Thoracic aorta (tissue), 2 donors: Measurements from ENCODE around the gene RPP14. TPM values are rescaled to one million over a fixed set of nuclear protein-coding genes. Genes with fewer than 3 reads are reported as not detected.
A peak's percentile ranks its signal among the peaks of the same experiment; 100 is the strongest.
"Not testable (repeated sequence)": the region's sequence is repeated elsewhere in the genome, so short reads cannot be mapped to it uniquely, and the experiment has no call there.

Experiments
- ATAC-seq: fragments of 150-250 bp; one replicate; pipeline ENCODE4 v1.8.0; 2017; ENCODE audit warnings: low read depth; ENCODE audit not compliant: insufficient number of reproducible peaks, low FRiP score
- DNase-seq: peaks from one replicate; pipeline ENCODE4 v3.0.0-alpha.2; 2020; ENCODE audit warnings: low spot score
- H3K27ac ChIP-seq, 2 donors: fragments of 200-600 bp; sonication (generic); 1 replicate in 1 of 2; 2 replicates in 1 of 2; pipeline ENCODE4 v1.5.1; 2016; ENCODE audit warnings: mild to moderate bottlenecking in 2 of 2, moderate library complexity in 2 of 2
- H3K27me3 ChIP-seq: fragments of 200-600 bp; sonication (generic); replicated peaks from 2 replicates; pipeline ENCODE4 v1.6.0; 2016; ENCODE audit warnings: mild to moderate bottlenecking; ENCODE audit not compliant: insufficient read depth
- H3K36me3 ChIP-seq: fragments of 200-600 bp; sonication (generic); one replicate; pipeline ENCODE4 v1.5.1; 2016
- H3K4me1 ChIP-seq, 2 donors: fragments of 200-600 bp; sonication (generic); 1 replicate in 1 of 2; 2 replicates in 1 of 2; pipeline versions ENCODE4 v1.5.1 to v1.6.0; 2016; ENCODE audit warnings: low read depth in 2 of 2, mild to moderate bottlenecking in 1 of 2; ENCODE audit not compliant: control insufficient read depth in 1 of 2
- H3K4me3 ChIP-seq: fragments of 200-600 bp; sonication (generic); 2 replicates; pipeline ENCODE4 v1.5.1; 2016; ENCODE audit warnings: mild to moderate bottlenecking
- H3K9me3 ChIP-seq: fragments of 200-600 bp; sonication (generic); 2 replicates; pipeline ENCODE4 v1.5.1; 2016
- total RNA-seq, 2 donors: library from RNA; depleted of rRNA; stranded (reverse); fragments of >200 nt; gene quantifications; one replicate each; pipeline versions ENCODE4 v1.1.0 to v1.2.3, GENCODE V29; 2016
- TF ChIP-seq, protein P1 (sequence below): fragments of 200-600 bp; sonication (generic); IDR thresholded peaks from one replicate; pipeline ENCODE4 v1.5.1; 2019; ENCODE audit warnings: antibody characterized with exemption

RPP14 gene
- total RNA-seq, 2 donors from 2014 or later = 5.0 to 10.1 TPM

DNA sequence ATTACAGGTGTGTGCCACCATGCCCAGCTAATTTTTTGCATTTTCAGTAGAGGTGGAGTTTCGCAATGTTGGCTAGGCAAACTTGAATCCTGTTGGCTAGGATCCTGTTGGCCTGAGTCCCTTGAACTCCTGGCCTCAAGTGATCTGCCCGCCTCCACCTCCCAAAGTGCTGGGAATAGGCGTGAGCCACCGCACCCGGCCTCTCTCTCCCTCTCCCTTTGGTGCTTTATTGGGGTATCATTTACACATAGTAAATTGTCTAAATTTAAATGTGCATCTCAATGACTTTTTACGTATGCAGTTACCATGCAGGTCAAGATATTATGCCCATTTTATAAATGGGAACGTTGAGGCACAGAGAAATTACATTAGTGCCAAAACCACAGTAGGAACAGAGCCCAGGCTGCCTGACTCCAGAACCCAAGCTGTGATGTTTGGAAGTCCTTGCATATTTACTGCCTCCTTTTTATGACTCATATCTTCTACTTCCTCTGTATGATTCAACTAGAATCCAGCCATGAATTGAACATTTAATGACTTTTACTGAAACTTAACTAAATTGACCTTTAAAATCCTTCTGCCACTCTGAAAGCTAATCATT, 34.0 kb upstream of the RPP14 start:
- Histone ChIP-seq H3K4me1 (peaks cover 0 to 10% of the 10 kb centered on the region in 2 donors), H3K27me3 (no peaks in the 10 kb centered on the region), H3K9me3 (no peaks in the 10 kb centered on the region), H3K36me3 (peaks cover 8% of the 10 kb centered on the region), H3K4me3 (no peak overlapping the region), H3K27ac (peak overlapping the region in 1 of 2 donors; percentile 47)
- peak; percentile 69 for ATAC-seq
- TF ChIP-seq, protein P1, sequence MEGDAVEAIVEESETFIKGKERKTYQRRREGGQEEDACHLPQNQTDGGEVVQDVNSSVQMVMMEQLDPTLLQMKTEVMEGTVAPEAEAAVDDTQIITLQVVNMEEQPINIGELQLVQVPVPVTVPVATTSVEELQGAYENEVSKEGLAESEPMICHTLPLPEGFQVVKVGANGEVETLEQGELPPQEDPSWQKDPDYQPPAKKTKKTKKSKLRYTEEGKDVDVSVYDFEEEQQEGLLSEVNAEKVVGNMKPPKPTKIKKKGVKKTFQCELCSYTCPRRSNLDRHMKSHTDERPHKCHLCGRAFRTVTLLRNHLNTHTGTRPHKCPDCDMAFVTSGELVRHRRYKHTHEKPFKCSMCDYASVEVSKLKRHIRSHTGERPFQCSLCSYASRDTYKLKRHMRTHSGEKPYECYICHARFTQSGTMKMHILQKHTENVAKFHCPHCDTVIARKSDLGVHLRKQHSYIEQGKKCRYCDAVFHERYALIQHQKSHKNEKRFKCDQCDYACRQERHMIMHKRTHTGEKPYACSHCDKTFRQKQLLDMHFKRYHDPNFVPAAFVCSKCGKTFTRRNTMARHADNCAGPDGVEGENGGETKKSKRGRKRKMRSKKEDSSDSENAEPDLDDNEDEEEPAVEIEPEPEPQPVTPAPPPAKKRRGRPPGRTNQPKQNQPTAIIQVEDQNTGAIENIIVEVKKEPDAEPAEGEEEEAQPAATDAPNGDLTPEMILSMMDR = no peak
- DNase-seq = no peak

DNA sequence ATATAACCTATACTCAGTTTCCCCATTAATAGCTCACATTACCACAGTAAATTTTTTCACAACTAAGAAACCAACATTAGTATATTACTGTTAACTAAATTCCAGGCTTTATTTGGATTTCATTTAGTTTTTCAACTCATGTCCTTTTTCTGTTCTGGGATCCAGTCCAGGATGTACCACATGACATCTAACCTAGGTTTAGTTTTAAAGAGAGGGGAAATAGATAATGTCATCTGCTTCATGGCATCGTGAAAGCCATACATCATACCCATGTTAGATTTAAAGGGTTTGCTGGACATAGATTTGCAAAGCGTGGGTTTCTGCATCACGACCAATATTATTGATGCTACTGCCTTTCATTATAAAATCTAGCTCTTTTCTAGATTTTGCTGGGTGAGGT, 33.2 kb upstream of the RPP14 start:
- H3K36me3 ChIP-seq = peaks cover 5% of the 10 kb centered on the region
- H3K27me3 ChIP-seq = no peaks in the 10 kb centered on the region
- peak overlapping the region in 1 of 2 donors; percentile 47 for H3K27ac ChIP-seq
- no peak for DNase-seq
- ATAC-seq = no peak
- peaks cover 0 to 10% of the 10 kb centered on the region in 2 donors for H3K4me1 ChIP-seq
- H3K9me3 ChIP-seq = no peaks in the 10 kb centered on the region
- no peak overlapping the region for H3K4me3 ChIP-seq
- TF ChIP-seq, protein P1 = no peak

DNA sequence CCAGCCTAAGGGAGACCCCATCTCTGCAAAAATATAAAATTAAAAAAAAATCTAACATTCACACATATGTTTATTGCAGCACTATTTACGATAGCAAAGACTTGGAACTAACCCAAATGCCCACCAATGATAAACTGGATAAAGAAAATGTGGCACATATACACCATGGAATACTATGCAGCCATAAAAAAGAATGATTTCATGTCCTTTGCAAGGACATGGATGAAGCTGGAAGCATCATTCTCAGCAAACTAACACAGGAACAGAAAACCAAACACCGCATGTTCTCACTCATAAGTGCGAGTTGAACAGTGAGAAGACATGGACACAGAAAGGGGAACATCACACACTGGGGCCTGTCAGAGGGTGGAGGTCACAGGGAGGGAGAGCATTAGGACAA, 32.7 kb upstream of the RPP14 start:
- Histone ChIP-seq H3K27ac (peak overlapping the region in 1 of 2 donors; percentile 47), H3K4me1 (peaks cover 0 to 10% of the 10 kb centered on the region in 2 donors)
- not testable (repeated sequence) for DNase-seq, ATAC-seq, H3K4me3 ChIP-seq, H3K36me3 ChIP-seq, H3K9me3 ChIP-seq, H3K27me3 ChIP-seq

DNA sequence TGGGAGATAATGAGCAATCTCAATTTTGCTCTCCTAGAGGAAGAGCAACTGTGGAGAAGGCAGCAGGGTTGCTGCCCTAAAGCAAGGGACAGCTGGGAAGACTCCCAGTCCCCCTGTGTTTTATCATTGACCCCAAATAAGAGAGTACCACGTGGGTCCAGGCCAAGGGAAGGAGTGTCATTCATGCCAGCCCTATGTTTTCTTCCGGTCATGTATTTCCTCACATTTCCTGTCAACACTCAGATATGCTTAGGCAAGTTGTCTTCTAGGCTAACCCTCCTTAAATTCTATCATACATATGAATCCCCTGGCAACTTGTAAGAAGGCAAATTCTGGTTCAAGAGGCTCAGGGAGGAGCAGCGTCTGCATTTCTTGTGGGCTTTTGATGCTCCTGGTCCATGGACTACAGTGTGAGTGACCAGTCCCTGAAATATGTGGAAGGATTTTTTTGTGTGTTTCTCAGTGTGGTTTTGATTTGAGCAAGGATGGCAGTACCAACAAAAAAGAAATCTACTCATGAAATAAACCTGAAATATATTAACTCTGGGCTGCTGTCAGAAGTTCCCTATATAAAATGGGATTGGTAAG, 31.9 kb upstream of the RPP14 start:
- Histone ChIP-seq H3K36me3 (peaks cover 5% of the 10 kb centered on the region), H3K27ac (no peak overlapping the region), H3K9me3 (no peaks in the 10 kb centered on the region), H3K27me3 (no peaks in the 10 kb centered on the region), H3K4me1 (peaks cover 0 to 10% of the 10 kb centered on the region in 2 donors), H3K4me3 (no peak overlapping the region)
- TF ChIP-seq, protein P1 = no peak
- ATAC-seq = no peak
- no peak for DNase-seq

DNA sequence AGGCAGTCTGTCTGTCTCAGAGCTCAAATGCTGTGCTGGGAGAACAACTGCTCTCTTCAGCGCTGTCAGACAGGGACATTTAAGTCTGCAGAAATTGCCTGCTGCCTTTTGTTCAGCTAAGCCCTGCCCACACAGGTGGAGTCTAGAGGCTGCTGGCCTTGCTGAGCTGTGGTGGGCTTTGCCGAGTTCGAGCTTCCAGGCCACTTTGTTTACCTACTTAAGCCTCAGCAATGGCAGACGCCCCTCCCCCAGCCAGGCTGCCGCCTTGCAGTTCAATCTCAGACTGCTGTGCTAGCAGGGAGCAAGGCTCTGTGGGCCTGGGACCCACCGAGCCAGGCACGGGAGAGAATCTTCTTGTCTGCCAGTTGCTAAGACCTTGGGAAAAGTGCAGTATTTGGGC, 25.0 kb upstream of the RPP14 start:
- DNase-seq = no peak
- Histone ChIP-seq H3K9me3 (no peaks in the 10 kb centered on the region), H3K27me3 (no peaks in the 10 kb centered on the region), H3K4me3 (no peak overlapping the region), H3K36me3 (peaks cover 14% of the 10 kb centered on the region), H3K4me1 (no peaks in the 10 kb centered on the region), H3K27ac (no peak overlapping the region)
- ATAC-seq = no peak
- TF ChIP-seq, protein P1 = no peak
